CD4-positive, alpha-beta T cell (primary cell): ENCODE measurements around the gene BAG1. TPM values are rescaled to one million over a fixed set of nuclear protein-coding genes. Genes with fewer than 3 reads are reported as not detected.

Experiments used
- ATAC-seq: fragments of 200-7000 bp; cut with Tn5 transposase; one replicate; pipeline ENCODE4 v1.10.0; 2022; ENCODE audit warnings: mild to moderate bottlenecking; ENCODE audit not compliant: poor library complexity
- CTCF ChIA-PET: fragments of 350-600 bp; sonication (Branson Sonifier 250); formaldehyde crosslinking; loops from one replicate; lab custom pipeline; 2021; ENCODE audit warnings: antibody characterized with exemption, inconsistent platforms; lab: Charles Lee
- POLR2A ChIA-PET: fragments of 350-600 bp; sonication (Branson Sonifier 250); formaldehyde crosslinking; loops from one replicate; lab custom pipeline; 2021; ENCODE audit warnings: antibody characterized with exemption, inconsistent platforms; lab: Charles Lee
- DNase-seq, 14 experiments: peaks; one replicate each; pipeline ENCODE4 v3.0.0-alpha.2; 2013 to 2020; ENCODE audit warnings: mixed read lengths in 2 of 14
- H3K27ac ChIP-seq, 2 donors: one replicate each; pipeline versions ENCODE4 v1.5.1 to v1.7.0; 2013; ENCODE audit warnings: low read length in 2 of 2, low read depth in 1 of 2, mild to moderate bottlenecking in 1 of 2
- H3K27me3 ChIP-seq, 2 experiments: 1 replicate in 1 of 2; 2 replicates in 1 of 2; pipeline versions ENCODE4 v1.6.1 to v1.7.0; 2013; ENCODE audit warnings: low read length in 2 of 2, control low read depth in 1 of 2, mild to moderate bottlenecking in 1 of 2, moderate library complexity in 1 of 2; ENCODE audit not compliant: insufficient read depth in 2 of 2, control insufficient read depth in 1 of 2
- H3K36me3 ChIP-seq: one replicate; pipeline ENCODE4 v1.6.1; 2013; ENCODE audit warnings: low read length, control low read depth; ENCODE audit not compliant: insufficient read depth
- H3K4me1 ChIP-seq: one replicate; pipeline ENCODE4 v1.6.1; 2013; ENCODE audit warnings: low read length, control low read depth; ENCODE audit not compliant: insufficient read depth
- H3K4me3 ChIP-seq: one replicate; pipeline ENCODE4 v1.5.1; 2013; ENCODE audit warnings: mild to moderate bottlenecking, low read length, moderate library complexity
- H3K9me3 ChIP-seq, 2 experiments: 1 replicate in 1 of 2; 2 replicates in 1 of 2; pipeline versions ENCODE4 v1.6.1 to v1.7.0; 2013; ENCODE audit warnings: low read length in 2 of 2, mild to moderate bottlenecking in 2 of 2, control low read depth in 1 of 2, moderate library complexity in 1 of 2; ENCODE audit not compliant: control insufficient read depth in 1 of 2, insufficient read depth in 1 of 2
- H3K27ac Mint-ChIP-seq: one replicate; pipeline ENCODE4 v1.8.0; 2020; ENCODE audit warnings: mixed read lengths
- H3K27me3 Mint-ChIP-seq: one replicate; pipeline ENCODE4 v1.8.0; 2021; ENCODE audit warnings: mixed read lengths
- H3K36me3 Mint-ChIP-seq: one replicate; pipeline ENCODE4 v1.8.0; 2021; ENCODE audit warnings: low read depth, mixed read lengths
- H3K4me1 Mint-ChIP-seq: one replicate; pipeline ENCODE4 v1.8.0; 2021; ENCODE audit warnings: low read depth, mixed read lengths
- H3K4me3 Mint-ChIP-seq: one replicate; pipeline ENCODE4 v1.8.0; 2020; ENCODE audit warnings: mild to moderate bottlenecking, mixed read lengths
- H3K9me3 Mint-ChIP-seq: one replicate; pipeline ENCODE4 v1.8.0; 2020; ENCODE audit warnings: mixed read lengths
- intact Hi-C, 2 experiments: fragments of 100-400 bp; cut with DNase I in 1 of 2; cut with micrococcal nuclease in 1 of 2; formaldehyde crosslinking; loops; one replicate each; pipeline versions ENCODE4 v1.15.1 to v1.9.0; 2023 to 2025; cut with DNase I, micrococcal nuclease
- total RNA-seq, 174 experiments: library from RNA in 2 of 174; stranded (reverse) in 2 of 174; gene quantifications; one replicate each; pipeline ENCODE4 v1.2.3 and lab custom pipeline; 2021 to 2026
- TF ChIP-seq, protein P1 (sequence below): fragments of 200-600 bp; IDR thresholded peaks from one replicate; pipeline ENCODE4 v1.8.0; 2022; ENCODE audit warnings: antibody characterized with exemption, mild to moderate bottlenecking

The BAG1 gene
- total RNA-seq, 2 experiments from 2014 or later: 58.0 to 61.4 TPM

DNA sequence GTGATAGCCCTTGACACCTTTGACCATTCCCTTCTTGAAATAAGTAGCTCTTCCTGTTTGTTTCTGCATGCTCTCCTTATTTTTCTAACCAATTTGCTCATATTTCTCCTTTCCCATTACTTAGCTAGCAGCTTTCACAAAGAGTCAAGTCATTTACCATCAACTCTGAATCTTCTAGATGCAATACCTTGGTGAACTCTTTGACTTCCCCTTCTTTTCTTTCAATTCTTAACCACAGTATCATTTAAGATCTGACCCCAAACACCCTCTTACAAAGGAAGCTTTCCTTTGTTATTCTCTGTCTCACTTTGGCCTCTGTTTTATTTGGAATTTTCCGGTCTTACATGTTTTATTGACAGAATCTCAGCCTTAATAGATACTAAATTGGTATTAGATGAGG, 39.9 kb upstream of the BAG1 start:
- H3K27ac Mint-ChIP-seq: no peak overlapping the region
- ChIA-PET CTCF (no interaction called here), POLR2A (interaction anchor here (2.5 kb wide), 1 partner anchor 14 kb away, joined by 12 read pairs; the partner anchor contains the start of gene NFX1)
- peaks cover 20% of the 10 kb centered on the region for H3K4me1 Mint-ChIP-seq
- no peaks in the 10 kb centered on the region for H3K9me3 ChIP-seq
- intact Hi-C loops: no loop called here
- H3K27ac ChIP-seq: no peak overlapping the region
- ATAC-seq (no peak), DNase-seq (no peak)
- peaks cover 2% of the 10 kb centered on the region for H3K4me1 ChIP-seq
- no peaks in the 10 kb centered on the region for H3K27me3 Mint-ChIP-seq
- peaks cover 97% of the 10 kb centered on the region for H3K36me3 ChIP-seq
- no peaks in the 10 kb centered on the region for H3K9me3 Mint-ChIP-seq
- no peaks in the 10 kb centered on the region for H3K27me3 ChIP-seq
- no peak overlapping the region for H3K4me3 ChIP-seq
- no peak overlapping the region for H3K4me3 Mint-ChIP-seq
- TF ChIP-seq, protein P1, sequence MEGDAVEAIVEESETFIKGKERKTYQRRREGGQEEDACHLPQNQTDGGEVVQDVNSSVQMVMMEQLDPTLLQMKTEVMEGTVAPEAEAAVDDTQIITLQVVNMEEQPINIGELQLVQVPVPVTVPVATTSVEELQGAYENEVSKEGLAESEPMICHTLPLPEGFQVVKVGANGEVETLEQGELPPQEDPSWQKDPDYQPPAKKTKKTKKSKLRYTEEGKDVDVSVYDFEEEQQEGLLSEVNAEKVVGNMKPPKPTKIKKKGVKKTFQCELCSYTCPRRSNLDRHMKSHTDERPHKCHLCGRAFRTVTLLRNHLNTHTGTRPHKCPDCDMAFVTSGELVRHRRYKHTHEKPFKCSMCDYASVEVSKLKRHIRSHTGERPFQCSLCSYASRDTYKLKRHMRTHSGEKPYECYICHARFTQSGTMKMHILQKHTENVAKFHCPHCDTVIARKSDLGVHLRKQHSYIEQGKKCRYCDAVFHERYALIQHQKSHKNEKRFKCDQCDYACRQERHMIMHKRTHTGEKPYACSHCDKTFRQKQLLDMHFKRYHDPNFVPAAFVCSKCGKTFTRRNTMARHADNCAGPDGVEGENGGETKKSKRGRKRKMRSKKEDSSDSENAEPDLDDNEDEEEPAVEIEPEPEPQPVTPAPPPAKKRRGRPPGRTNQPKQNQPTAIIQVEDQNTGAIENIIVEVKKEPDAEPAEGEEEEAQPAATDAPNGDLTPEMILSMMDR: no peak
- peaks cover 40% of the 10 kb centered on the region for H3K36me3 Mint-ChIP-seq

DNA sequence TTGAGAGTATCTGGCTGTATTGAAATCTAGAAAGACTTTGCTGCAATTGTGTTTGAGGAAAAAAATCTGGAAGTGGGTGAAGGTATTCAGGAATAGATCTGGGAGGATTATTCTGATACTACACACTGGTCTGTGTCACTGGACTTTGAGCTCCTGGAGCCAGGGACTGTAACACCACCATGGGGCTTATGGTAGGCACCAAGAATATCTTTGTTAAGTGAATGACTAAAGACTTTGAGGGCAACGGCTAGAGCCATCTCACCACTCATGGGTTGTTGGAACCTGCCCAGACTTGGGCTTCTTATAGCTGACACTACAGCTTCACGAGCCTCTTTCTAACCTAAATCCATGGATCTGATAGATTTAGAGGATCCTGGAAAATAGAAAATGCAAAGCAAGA, 36.0 kb upstream of the BAG1 start:
- H3K4me1 Mint-ChIP-seq: peaks cover 59% of the 10 kb centered on the region
- H3K9me3 Mint-ChIP-seq: no peaks in the 10 kb centered on the region
- POLR2A ChIA-PET: interaction anchor here (2.3 kb wide), 1 partner anchor 10 kb away, joined by 12 read pairs; the partner anchor contains the start of gene NFX1

GRCh38 chr9:33297432-33297831, 32.9 kb upstream of the BAG1 start:
- H3K36me3 ChIP-seq: peaks cover 93% of the 10 kb centered on the region
- no peaks in the 10 kb centered on the region for H3K9me3 ChIP-seq
- CTCF ChIA-PET: interaction anchor here (0.7 to 3.2 kb wide), 2 partner anchors 10 to 220 kb away, joined by 3 to 17 read pairs; no protein-coding TSS in a partner anchor
- H3K27me3 Mint-ChIP-seq: no peaks in the 10 kb centered on the region
- no peak overlapping the region for H3K4me3 ChIP-seq
- POLR2A ChIA-PET: interaction anchor here (2.1 kb wide), 1 partner anchor 11 kb away, joined by 4 read pairs; no protein-coding TSS in a partner anchor
- H3K36me3 Mint-ChIP-seq: peaks cover 96% of the 10 kb centered on the region
- no peaks in the 10 kb centered on the region for H3K27me3 ChIP-seq
- peaks cover 81% of the 10 kb centered on the region for H3K4me1 Mint-ChIP-seq
- TF ChIP-seq, protein P1: no peak
- H3K27ac ChIP-seq: no peak overlapping the region
- H3K4me1 ChIP-seq: peaks cover 44% of the 10 kb centered on the region
- ATAC-seq: peak; percentile 75
- H3K27ac Mint-ChIP-seq: peak overlapping the region; percentile 51
- intact Hi-C loops: loop anchor here in 1 of 2 experiments (5.0 kb wide), 1 partner anchor 45 kb away; no protein-coding TSS in a partner anchor
- no peaks in the 10 kb centered on the region for H3K9me3 Mint-ChIP-seq
- H3K4me3 Mint-ChIP-seq: peak overlapping the region; percentile 35
- DNase-seq: peak in 4 of 14 experiments; percentile 8 to 53 (median 36)

More for the DNA sequence above, 36.0 kb upstream of the BAG1 start:
- Histone ChIP-seq H3K4me3 (no peak overlapping the region), H3K27ac (no peak overlapping the region), H3K36me3 (peaks cover 97% of the 10 kb centered on the region), H3K9me3 (no peaks in the 10 kb centered on the region), H3K27me3 (no peaks in the 10 kb centered on the region), H3K4me1 (peaks cover 28% of the 10 kb centered on the region)
- no peak for DNase-seq
- no peaks in the 10 kb centered on the region for H3K27me3 Mint-ChIP-seq
- intact Hi-C loops: no loop called here
- H3K4me3 Mint-ChIP-seq: no peak overlapping the region
- H3K27ac Mint-ChIP-seq: no peak overlapping the region
- CTCF ChIA-PET: interaction anchor here (1.9 kb wide), 1 partner anchor 13 kb away, joined by 6 read pairs; no protein-coding TSS in a partner anchor
- TF ChIP-seq, protein P1: no peak
- no peak for ATAC-seq
- H3K36me3 Mint-ChIP-seq: peaks cover 67% of the 10 kb centered on the region
